ENCODE measurements around the gene ABCC8. TPM values are rescaled to one million over a fixed set of nuclear protein-coding genes. Genes with fewer than 3 reads are reported as not detected.

Gene ABCC8
- total and polyA plus RNA-seq, 9 donors, result 0.38 to 1.8 (median 0.71) TPM; not detected in 2

- Histone ChIP-seq H3K9me3 (no peaks in the 10 kb centered on the region), H3K27me3 (no peaks in the 10 kb centered on the region), H3K4me1 (ENCODE audit: insufficient read depth) (no peaks in the 10 kb centered on the region), H3K27ac (no peak overlapping the region), H3K36me3 (no peaks in the 10 kb centered on the region), H3K4me3 (no peak overlapping the region)
- intact Hi-C loops (cut with DNase I), result no loop called here
- DNase-seq, result no peak
- 70 to 79% (median 76%) methylated on average over 1 of the region's 1 CpG for WGBS, 3 donors
- TF ChIP-seq EP300 (IDR thresholded peaks at IDR 0.05) (no peak), POLR2A (IDR thresholded peaks at IDR 0.05) (no peak), CTCF (IDR thresholded peaks at IDR 0.05) (no peak)
Observed at GRCh38 chr11:17513853-17514252, 37.2 kb upstream of the ABCC8 start.

- Histone ChIP-seq H3K27me3 (no peaks in the 10 kb centered on the region), H3K4me1 (ENCODE audit: insufficient read depth) (peaks cover 4% of the 10 kb centered on the region), H3K36me3 (no peaks in the 10 kb centered on the region), H3K4me3 (no peak overlapping the region), H3K27ac (no peak overlapping the region), H3K9me3 (no peaks in the 10 kb centered on the region)
- 40 to 55% (median 48%) methylated on average over 2 of the region's 2 CpGs for WGBS, 3 donors
- TF ChIP-seq EP300 (IDR thresholded peaks at IDR 0.05), result no peak
- TF ChIP-seq POLR2A (IDR thresholded peaks at IDR 0.05), result no peak
- no peak for TF ChIP-seq CTCF (IDR thresholded peaks at IDR 0.05)
- intact Hi-C loops (cut with DNase I), result no loop called here
- no peak for DNase-seq
Observed at GRCh38 chr11:17512101-17512500, 35.5 kb upstream of the ABCC8 start.

- intact Hi-C loops (cut with DNase I), result no loop called here
- H3K27me3 ChIP-seq, result no peaks in the 10 kb centered on the region
- peaks cover 4% of the 10 kb centered on the region for H3K4me1 ChIP-seq (ENCODE audit: insufficient read depth)
- no peak overlapping the region for H3K4me3 ChIP-seq
- TF ChIP-seq POLR2A (IDR thresholded peaks at IDR 0.05) (no peak), CTCF (IDR thresholded peaks at IDR 0.05) (no peak), EP300 (IDR thresholded peaks at IDR 0.05) (no peak)
- no peak for DNase-seq
- no peak overlapping the region for H3K27ac ChIP-seq
- WGBS, 3 donors, result 48 to 60% (median 58%) methylated on average over 3 of the region's 3 CpGs
- no peaks in the 10 kb centered on the region for H3K36me3 ChIP-seq
- H3K9me3 ChIP-seq, result no peaks in the 10 kb centered on the region
Observed at GRCh38 chr11:17511571-17511970, 34.9 kb upstream of the ABCC8 start.

GRCh38 chr11:17510507-17511206, 34.0 kb upstream of the ABCC8 start:
- no peaks in the 10 kb centered on the region for H3K27me3 ChIP-seq
- 58 to 82% (median 70%) methylated on average over 4 of the region's 4 CpGs for WGBS, 3 donors

More at GRCh38 chr11:17510507-17511206, 34.0 kb upstream of the ABCC8 start:
- no peak for TF ChIP-seq POLR2A (IDR thresholded peaks at IDR 0.05)
- TF ChIP-seq EP300 (IDR thresholded peaks at IDR 0.05), result no peak
- no peak for TF ChIP-seq CTCF (IDR thresholded peaks at IDR 0.05)
- H3K4me3 ChIP-seq, result no peak overlapping the region
- H3K9me3 ChIP-seq, result no peaks in the 10 kb centered on the region
- H3K36me3 ChIP-seq, result no peaks in the 10 kb centered on the region
- DNase-seq, result no peak
- peaks cover 4% of the 10 kb centered on the region for H3K4me1 ChIP-seq (ENCODE audit: insufficient read depth)
- no peak overlapping the region for H3K27ac ChIP-seq
- intact Hi-C loops (cut with DNase I), result no loop called here

All from ovary (tissue), 9 donors.